Measurements from ENCODE around the gene TSPAN5. TPM values are rescaled to one million over a fixed set of nuclear protein-coding genes. Genes with fewer than 3 reads are reported as not detected.

TSPAN5 gene
- total RNA-seq, 3 donors from 2014 or later: 1.9 to 17.7 (median 12.8) TPM

GRCh38 chr4:98493296-98493695, 165.1 kb downstream of the TSPAN5 start:
- H3K36me3 ChIP-seq: no peaks in the 10 kb centered on the region
- no peaks in the 10 kb centered on the region for H3K4me1 ChIP-seq
- intact Hi-C loops (cut with DNase I; ENCODE audit: low total_unique reads): no loop called here
- H3K27ac ChIP-seq: no peak overlapping the region
- DNase-seq (ENCODE audit: low spot score in 2 of 2): no peak
- no peaks in the 10 kb centered on the region for H3K27me3 ChIP-seq
- H3K4me3 ChIP-seq: no peak overlapping the region
- H3K9me3 ChIP-seq: no peaks in the 10 kb centered on the region
- no peak for TF ChIP-seq CTCF (IDR thresholded peaks at IDR 0.05)
- no peak for TF ChIP-seq POLR2A (IDR thresholded peaks at IDR 0.05)
- TF ChIP-seq POLR2AphosphoS5 (IDR thresholded peaks at IDR 0.05): no peak

- H3K27me3 ChIP-seq: no peaks in the 10 kb centered on the region
- intact Hi-C loops (cut with DNase I; ENCODE audit: low total_unique reads): no loop called here
- peak overlapping the region; percentile 5 to 23 for H3K27ac ChIP-seq
- no peaks in the 10 kb centered on the region for H3K9me3 ChIP-seq
- DNase-seq (ENCODE audit: low spot score in 2 of 2): peak in 1 of 2 donors; percentile 67
- H3K36me3 ChIP-seq: no peaks in the 10 kb centered on the region
- H3K4me1 ChIP-seq: no peaks in the 10 kb centered on the region
- TF ChIP-seq POLR2AphosphoS5 (IDR thresholded peaks at IDR 0.05): no peak
- TF ChIP-seq CTCF (IDR thresholded peaks at IDR 0.05): no peak
- TF ChIP-seq POLR2A (IDR thresholded peaks at IDR 0.05): no peak
- H3K4me3 ChIP-seq: no peak overlapping the region
Measured at GRCh38 chr4:98491899-98492559, 166.4 kb downstream of the TSPAN5 start.

- no peak overlapping the region for H3K4me3 ChIP-seq
- no peaks in the 10 kb centered on the region for H3K27me3 ChIP-seq
- no peak overlapping the region for H3K27ac ChIP-seq
- DNase-seq (ENCODE audit: low spot score in 2 of 2): no peak
- no peaks in the 10 kb centered on the region for H3K36me3 ChIP-seq
- TF ChIP-seq POLR2AphosphoS5 (IDR thresholded peaks at IDR 0.05) (no peak), CTCF (IDR thresholded peaks at IDR 0.05) (no peak), POLR2A (IDR thresholded peaks at IDR 0.05) (no peak)
- no peaks in the 10 kb centered on the region for H3K4me1 ChIP-seq
- intact Hi-C loops (cut with DNase I; ENCODE audit: low total_unique reads): no loop called here
- H3K9me3 ChIP-seq: no peaks in the 10 kb centered on the region
Measured at GRCh38 chr4:98490251-98490650, 168.2 kb downstream of the TSPAN5 start.

- Histone ChIP-seq H3K36me3 (no peaks in the 10 kb centered on the region), H3K27ac (no peak overlapping the region), H3K4me3 (no peak overlapping the region), H3K27me3 (no peaks in the 10 kb centered on the region), H3K4me1 (no peaks in the 10 kb centered on the region), H3K9me3 (no peaks in the 10 kb centered on the region)
- TF ChIP-seq POLR2A (IDR thresholded peaks at IDR 0.05) (no peak), POLR2AphosphoS5 (IDR thresholded peaks at IDR 0.05) (no peak), CTCF (IDR thresholded peaks at IDR 0.05) (no peak)
- no peak for DNase-seq (ENCODE audit: low spot score in 2 of 2)
- intact Hi-C loops (cut with DNase I; ENCODE audit: low total_unique reads): no loop called here
Measured at GRCh38 chr4:98485816-98486345, 172.5 kb downstream of the TSPAN5 start.

- intact Hi-C loops (cut with DNase I; ENCODE audit: low total_unique reads): no loop called here
- Histone ChIP-seq H3K27ac (no peak overlapping the region), H3K4me1 (no peaks in the 10 kb centered on the region), H3K36me3 (no peaks in the 10 kb centered on the region), H3K4me3 (no peak overlapping the region), H3K9me3 (no peaks in the 10 kb centered on the region), H3K27me3 (no peaks in the 10 kb centered on the region)
- TF ChIP-seq POLR2A (IDR thresholded peaks at IDR 0.05) (no peak), CTCF (IDR thresholded peaks at IDR 0.05) (no peak), POLR2AphosphoS5 (IDR thresholded peaks at IDR 0.05) (no peak)
- no peak for DNase-seq (ENCODE audit: low spot score in 2 of 2)
Measured at GRCh38 chr4:98484031-98484430, 174.4 kb downstream of the TSPAN5 start.

Measured in breast epithelium (tissue), 4 donors.